Measurements from ENCODE around the gene FLNB. TPM values are rescaled to one million over a fixed set of nuclear protein-coding genes. Genes with fewer than 3 reads are reported as not detected.

Gene FLNB
- total and polyA plus RNA-seq, 2 of the 8 experiments (the other 6 are each of a cell fraction or from before 2014, with no cell fraction given): 72.3 to 118 TPM

GRCh38 chr3:58205981-58206380 is 197.8 kb downstream of the FLNB start (continued):
- no peak for TF ChIP-seq HDAC2 (IDR thresholded peaks at IDR 0.05; ENCODE audit: borderline replicate concordance in 1 of 2, low read depth in 2 of 2, low read length in 2 of 2)
- TF ChIP-seq CTBP2 (IDR thresholded peaks at IDR 0.05; ENCODE audit: borderline replicate concordance, insufficient read depth, insufficient read length, low read length): no peak
- no peak for TF ChIP-seq SIRT6 (IDR thresholded peaks at IDR 0.05; ENCODE audit: low read length)
